Stimulated activated CD4-positive, alpha-beta T cell treated with anti-CD3 and anti-CD28 coated beads, Interleukin-2, amount 100 ng/mL, for 24 hours (primary cell): ENCODE data around the gene TMC8.
A peak's percentile ranks its signal among the peaks of the same experiment; 100 is the strongest.
"Not testable (repeated sequence)": the region's sequence is repeated elsewhere in the genome, so short reads cannot be mapped to it uniquely, and the experiment has no call there.

ENCODE experiments used
- DNase-seq, 2 donors: peaks; one replicate each; pipeline ENCODE4 v3.0.0-alpha.2; 2020

Gene TMC8

GRCh38 chr17:78164748-78165607, 34.4 kb downstream of the TMC8 start:
- DNase-seq, result no peak

GRCh38 chr17:78166416-78166815, 35.8 kb downstream of the TMC8 start:
- DNase-seq, result no peak

GRCh38 chr17:78168242-78168902, 37.8 kb downstream of the TMC8 start, which contains the start of gene SYNGR2:
SYNGR2 (plus strand) TSS chr17:78168581; CDS start chr17:78168617, 36 bp downstream.
- peak; percentile 89 to 92 for DNase-seq

GRCh38 chr17:78168903-78169793, 38.6 kb downstream of the TMC8 start:
- peak; percentile 61 to 74 for DNase-seq

- no peak for DNase-seq
Observed at GRCh38 chr17:78170692-78171590, 40.4 kb downstream of the TMC8 start.

- DNase-seq, result not testable (repeated sequence)
Observed at GRCh38 chr17:78171591-78172248, 41.1 kb downstream of the TMC8 start.

- DNase-seq, result no peak
Observed at GRCh38 chr17:78172249-78173051, 41.9 kb downstream of the TMC8 start.

GRCh38 chr17:78173097-78173715, 42.6 kb downstream of the TMC8 start:
- no peak for DNase-seq

GRCh38 chr17:78174346-78174869, 43.8 kb downstream of the TMC8 start:
- no peak for DNase-seq

GRCh38 chr17:78174870-78175642, 44.5 kb downstream of the TMC8 start:
- DNase-seq, result no peak

GRCh38 chr17:78175643-78175981, 45.0 kb downstream of the TMC8 start:
- DNase-seq, result no peak

- DNase-seq, result peak; percentile 82
Observed at GRCh38 chr17:78176548-78177025, 46.0 kb downstream of the TMC8 start.

GRCh38 chr17:78179372-78179771, 48.8 kb downstream of the TMC8 start:
- DNase-seq, result no peak

- DNase-seq, result no peak
Observed at GRCh38 chr17:78180083-78180482, 49.5 kb downstream of the TMC8 start.

- DNase-seq, result no peak
Observed at GRCh38 chr17:78180508-78180907, 49.9 kb downstream of the TMC8 start.

- no peak for DNase-seq
Observed at GRCh38 chr17:78182504-78182903, 51.9 kb downstream of the TMC8 start.

- no peak for DNase-seq
Observed at GRCh38 chr17:78183916-78184315, 53.3 kb downstream of the TMC8 start.

- DNase-seq, result no peak
Observed at GRCh38 chr17:78184351-78184750, 53.8 kb downstream of the TMC8 start.

- no peak for DNase-seq
Observed at GRCh38 chr17:78184868-78185267, 54.3 kb downstream of the TMC8 start.
